Glutamatergic neuron (in vitro differentiated cells): Measurements from ENCODE around the gene DEF6. TPM values are rescaled to one million over a fixed set of nuclear protein-coding genes. Genes with fewer than 3 reads are reported as not detected.

Source experiments
- DNase-seq: peaks from one replicate; pipeline ENCODE4 v3.0.0; 2022
- H3K27ac Mint-ChIP-seq: one replicate; pipeline ENCODE4 v1.8.0; 2020; ENCODE audit warnings: mild to moderate bottlenecking, mixed read lengths, inconsistent platforms; ENCODE audit not compliant: unreplicated experiment
- H3K27me3 Mint-ChIP-seq: one replicate; pipeline ENCODE4 v1.8.0; 2020; ENCODE audit warnings: mild to moderate bottlenecking, moderate library complexity, mixed read lengths, inconsistent platforms; ENCODE audit not compliant: unreplicated experiment
- H3K36me3 Mint-ChIP-seq: one replicate; pipeline ENCODE4 v1.8.0; 2020; ENCODE audit warnings: mild to moderate bottlenecking, mixed read lengths, inconsistent platforms; ENCODE audit not compliant: unreplicated experiment
- H3K4me1 Mint-ChIP-seq: one replicate; pipeline ENCODE4 v1.8.0; 2020; ENCODE audit warnings: mild to moderate bottlenecking, low read depth, mixed read lengths, inconsistent platforms; ENCODE audit not compliant: unreplicated experiment
- H3K4me3 Mint-ChIP-seq: one replicate; pipeline ENCODE4 v1.8.0; 2020; ENCODE audit warnings: mild to moderate bottlenecking, mixed read lengths, inconsistent platforms; ENCODE audit not compliant: unreplicated experiment
- H3K9me3 Mint-ChIP-seq: one replicate; pipeline ENCODE4 v1.8.0; 2020; ENCODE audit warnings: mild to moderate bottlenecking, moderate library complexity, mixed read lengths, inconsistent platforms; ENCODE audit not compliant: unreplicated experiment
- CTCF ChIP-seq: fragments of 200-600 bp; sonication (generic); IDR thresholded peaks from one replicate; pipeline ENCODE4 v1.5.0; 2021; ENCODE audit not compliant: partially characterized antibody, unreplicated experiment
- total RNA-seq: library from RNA; stranded (reverse); fragmentation: NEBNext Ultra II Directional; extraction: Animal tissue kit (Norgen Biotek cat#: 25700); gene quantifications from one replicate; pipeline ENCODE4 v1.2.1, GENCODE V29; 2021; ENCODE audit not compliant: unreplicated experiment

The DEF6 gene
- total RNA-seq, 1 donor from 2014 or later = 1.8 TPM

- Mint-ChIP-seq H3K27ac (no peak overlapping the region), H3K4me1 (no peaks in the 10 kb centered on the region), H3K36me3 (no peaks in the 10 kb centered on the region), H3K27me3 (peaks cover 4% of the 10 kb centered on the region), H3K9me3 (peaks cover 2% of the 10 kb centered on the region), H3K4me3 (no peak overlapping the region)
- TF ChIP-seq CTCF = no peak
- no peak for DNase-seq
These were observed 12.7 kb downstream of the DEF6 start for GRCh38 chr6:35310265-35310831.

GRCh38 chr6:35311390-35312075 lies 13.9 kb downstream of the DEF6 start:
- H3K4me1 Mint-ChIP-seq = no peaks in the 10 kb centered on the region
- peaks cover 2% of the 10 kb centered on the region for H3K9me3 Mint-ChIP-seq
- no peak for DNase-seq
- H3K4me3 Mint-ChIP-seq = no peak overlapping the region
- H3K27ac Mint-ChIP-seq = no peak overlapping the region
- no peak for TF ChIP-seq CTCF
- H3K36me3 Mint-ChIP-seq = no peaks in the 10 kb centered on the region
- H3K27me3 Mint-ChIP-seq = peaks cover 5% of the 10 kb centered on the region

- H3K4me1 Mint-ChIP-seq = no peaks in the 10 kb centered on the region
- no peak overlapping the region for H3K27ac Mint-ChIP-seq
- TF ChIP-seq CTCF = no peak
- DNase-seq = no peak
- peaks cover 2% of the 10 kb centered on the region for H3K9me3 Mint-ChIP-seq
- peaks cover 6% of the 10 kb centered on the region for H3K27me3 Mint-ChIP-seq
- no peaks in the 10 kb centered on the region for H3K36me3 Mint-ChIP-seq
- H3K4me3 Mint-ChIP-seq = no peak overlapping the region
These were observed 14.6 kb downstream of the DEF6 start for GRCh38 chr6:35312076-35312800.

GRCh38 chr6:35312807-35313206 lies 15.2 kb downstream of the DEF6 start:
- TF ChIP-seq CTCF = no peak
- Mint-ChIP-seq H3K27ac (no peak overlapping the region), H3K4me1 (peaks cover 3% of the 10 kb centered on the region), H3K36me3 (no peaks in the 10 kb centered on the region), H3K4me3 (no peak overlapping the region), H3K9me3 (peaks cover 2% of the 10 kb centered on the region), H3K27me3 (peaks cover 6% of the 10 kb centered on the region)
- no peak for DNase-seq
